A549 (cell line): ENCODE data around the gene GNAI2. TPM values are rescaled to one million over a fixed set of nuclear protein-coding genes. Genes with fewer than 3 reads are reported as not detected.
A peak's percentile ranks its signal among the peaks of the same experiment; 100 is the strongest.
"Not testable (repeated sequence)": the region's sequence is repeated elsewhere in the genome, so short reads cannot be mapped to it uniquely, and the experiment has no call there.

Experiments
- ATAC-seq, 2 experiments: fragments of 200-7000 bp in 1 of 2; fragments of >200 bp in 1 of 2; cut with Nextera tagmentation in 1 of 2; cut with Tn5 transposase in 1 of 2; 3 replicates each; pipeline versions ENCODE4 v1.8.0 to v1.9.1; 2018 to 2020; ENCODE audit warnings: mild to moderate bottlenecking in 1 of 2, moderate library complexity in 1 of 2
- CTCF ChIA-PET: fragments of 300-600 bp; sonication (Branson Sonifier 250); formaldehyde crosslinking; extraction: SDS; loops from one replicate; lab custom pipeline; 2021; ENCODE audit warnings: antibody characterized with exemption, inconsistent platforms; lab: Yijun Ruan, JAX
- POLR2A ChIA-PET: fragments of 350-600 bp; formaldehyde crosslinking; extraction: SDS; loops from one replicate; lab custom pipeline; 2021; ENCODE audit warnings: antibody characterized with exemption, inconsistent platforms; lab: Yijun Ruan, JAX
- DNase-seq, 2 experiments: peaks; one replicate each; pipeline versions ENCODE4 v3.0.0 to v3.0.0-alpha.2; 2011 to 2016; ENCODE audit warnings: low read depth in 1 of 2, low spot score in 1 of 2
- FAIRE-seq: peaks from 2 replicates; lab custom pipeline; 2011; peaks lifted over from hg19 to GRCh38; lab: Jason Lieb, UNC
- H3K27ac ChIP-seq, 2 experiments: fragments of >200 bp; sonication (Bioruptor Twin); formaldehyde crosslinking; 3 replicates each; pipeline ENCODE4 v1.5.1; 2016 to 2017
- H3K4me1 ChIP-seq: fragments of >200 bp; sonication (Bioruptor Twin); formaldehyde crosslinking; 3 replicates; pipeline ENCODE4 v1.6.1; 2016
- H3K4me2 ChIP-seq: fragments of >200 bp; sonication (Bioruptor Twin); formaldehyde crosslinking; 3 replicates; pipeline ENCODE4 v1.6.1; 2016
- H3K4me3 ChIP-seq: fragments of >200 bp; sonication (Bioruptor Twin); formaldehyde crosslinking; 3 replicates; pipeline ENCODE4 v1.5.1; 2016
- H3K9me3 ChIP-seq: fragments of >200 bp; sonication (Bioruptor Twin); formaldehyde crosslinking; 3 replicates; pipeline ENCODE4 v1.6.1; 2016
- BHLHE40 ChIP-seq: IDR thresholded peaks from 2 replicates; pipeline ENCODE4 v1.6.1; 2012; ENCODE audit warnings: low read depth, low read length, inconsistent platforms
- CBX2 ChIP-seq: fragments of 200-600 bp; sonication (generic); IDR thresholded peaks from 2 replicates; pipeline ENCODE4 v1.6.1; 2016; ENCODE audit warnings: low read depth, mild to moderate bottlenecking, borderline replicate concordance
- CEBPB ChIP-seq, 2 experiments: fragments of >200 bp in 1 of 2; sonication (Bioruptor Twin) in 1 of 2; formaldehyde crosslinking in 1 of 2; IDR thresholded peaks; 2 replicates each; pipeline ENCODE4 v1.6.1; 2012 to 2016
- CHD4 ChIP-seq: fragments of 200-600 bp; sonication (generic); IDR thresholded peaks from 2 replicates; pipeline ENCODE4 v1.6.1; 2016; ENCODE audit warnings: antibody characterized with exemption, mild to moderate bottlenecking, borderline replicate concordance
- EHMT2 ChIP-seq: fragments of 200-600 bp; sonication (generic); IDR thresholded peaks from 2 replicates; pipeline ENCODE4 v1.6.1; 2016; ENCODE audit warnings: antibody characterized with exemption, low read depth, mild to moderate bottlenecking, moderate library complexity
- EP300 ChIP-seq, 2 experiments: fragments of >200 bp; sonication (Bioruptor Twin); formaldehyde crosslinking; IDR thresholded peaks; 2 replicates in 1 of 2; 3 replicates in 1 of 2; pipeline ENCODE4 v1.6.1; 2016 to 2017
- FOXS1 ChIP-seq: fragments of 250-450 bp; sonication (Bioruptor Pico); IDR thresholded peaks from 2 replicates; pipeline ENCODE4 v1.5.0; 2020; ENCODE audit warnings: mild to moderate bottlenecking, moderate library complexity
- GATA3 ChIP-seq: IDR thresholded peaks from 2 replicates; pipeline ENCODE4 v1.6.1; 2012; ENCODE audit warnings: borderline replicate concordance
- HDAC2 ChIP-seq: fragments of 200-600 bp; sonication (generic); IDR thresholded peaks from 2 replicates; pipeline ENCODE4 v1.6.1; 2016
- HEYL ChIP-seq: fragments of 250-450 bp; sonication (Bioruptor Pico); IDR thresholded peaks from 2 replicates; pipeline ENCODE4 v1.8.0; 2021; ENCODE audit warnings: mild to moderate bottlenecking, moderate library complexity
- HOXA7 ChIP-seq: fragments of 250-450 bp; sonication (Bioruptor Pico); IDR thresholded peaks from 2 replicates; pipeline ENCODE4 v1.5.0; 2020; ENCODE audit warnings: mild to moderate bottlenecking, moderate library complexity
- HOXB13 ChIP-seq: fragments of 250-450 bp; sonication (Bioruptor Pico); IDR thresholded peaks from 2 replicates; pipeline ENCODE4 v1.5.0; 2020; ENCODE audit warnings: low read depth, mild to moderate bottlenecking, moderate library complexity
- JUN ChIP-seq, 2 experiments: fragments of >200 bp; sonication (Bioruptor Twin); formaldehyde crosslinking; IDR thresholded peaks; 2 replicates in 1 of 2; 3 replicates in 1 of 2; pipeline ENCODE4 v1.6.1; 2016 to 2017
- MAZ ChIP-seq: fragments of 150-350 bp; IDR thresholded peaks from 2 replicates; pipeline ENCODE4 v1.6.1; 2014; ENCODE audit warnings: antibody characterized with exemption, low read depth, low read length, borderline replicate concordance
- MYC ChIP-seq: IDR thresholded peaks from 2 replicates; pipeline ENCODE4 v1.6.1; 2012; ENCODE audit warnings: mild to moderate bottlenecking, inconsistent platforms, low read length, improper control_type of control experiment, borderline replicate concordance
- NFE2L2 ChIP-seq: fragments of 150-350 bp; conservative IDR thresholded peaks from 2 replicates; pipeline ENCODE4 v1.6.1; 2014; ENCODE audit warnings: low read length
- POLR2A ChIP-seq: IDR thresholded peaks from 2 replicates; pipeline ENCODE4 v1.6.1; 2012; ENCODE audit warnings: mild to moderate bottlenecking, low read length
- RCOR1 ChIP-seq: fragments of 150-350 bp; IDR thresholded peaks from 2 replicates; pipeline ENCODE4 v1.6.1; 2014; ENCODE audit warnings: antibody characterized with exemption, low read length, low read depth
- RFX5 ChIP-seq: fragments of 450-650 bp; IDR thresholded peaks from 2 replicates; pipeline ENCODE4 v1.7.1; 2014; ENCODE audit warnings: antibody characterized with exemption, mild to moderate bottlenecking, moderate library complexity
- SREBF2 ChIP-seq: fragments of 450-650 bp; IDR thresholded peaks from 2 replicates; pipeline ENCODE4 v1.6.1; 2014; ENCODE audit warnings: mild to moderate bottlenecking, moderate library complexity
- TP53 ChIP-seq: fragments of 250-450 bp; sonication (Bioruptor Pico); IDR thresholded peaks from 2 replicates; pipeline ENCODE4 v1.5.0; 2021; ENCODE audit warnings: mild to moderate bottlenecking, moderate library complexity
- ZFP36 ChIP-seq: fragments of 450-650 bp; IDR thresholded peaks from 2 replicates; pipeline ENCODE4 v1.6.1; 2014; ENCODE audit warnings: borderline replicate concordance; ENCODE audit not compliant: partially characterized antibody
- ZNF302 ChIP-seq: fragments of 250-450 bp; sonication (Bioruptor Pico); IDR thresholded peaks from 2 replicates; pipeline ENCODE4 v1.9.0; 2021; ENCODE audit warnings: inconsistent platforms, mild to moderate bottlenecking, moderate library complexity
- WGBS: methylation state at CpG from one replicate; pipeline ENCODE4 v1.1.6; 2017; ENCODE audit errors: missing lambda C conversion rate; 5-methylcytosine and 5-hydroxymethylcytosine counted together
- polyA plus RNA-seq, 4 experiments: library from polyadenylated mRNA; depleted of rRNA in 3 of 4; stranded (reverse); fragments of >200 nt; fragmentation: RNase III in 1 of 4; extraction: RNeasy Plus Mini Kit Qiagen cat#74134 plus additional on column Dnase treatment in 1 of 4; gene quantifications; 2 replicates in 3 of 4; 3 replicates in 1 of 4; pipeline ENCODE4 v1.2.3, GENCODE V29; 2011 to 2017
- TF ChIP-seq, protein P1 (sequence below): fragments of 150-350 bp; IDR thresholded peaks from 2 replicates; pipeline ENCODE4 v1.6.1; 2014; ENCODE audit warnings: low read depth, mild to moderate bottlenecking, low read length
- TF ChIP-seq, protein P2 (sequence below): fragments of 250-450 bp; sonication (Bioruptor Pico); IDR thresholded peaks from 2 replicates; pipeline ENCODE4 v1.5.0; 2021; ENCODE audit warnings: mild to moderate bottlenecking, moderate library complexity, borderline replicate concordance

The GNAI2 gene
- polyA plus RNA-seq, 2 of the 4 experiments (the other 2 are of a cell fraction): 47.4 to 67.8 TPM

DNA sequence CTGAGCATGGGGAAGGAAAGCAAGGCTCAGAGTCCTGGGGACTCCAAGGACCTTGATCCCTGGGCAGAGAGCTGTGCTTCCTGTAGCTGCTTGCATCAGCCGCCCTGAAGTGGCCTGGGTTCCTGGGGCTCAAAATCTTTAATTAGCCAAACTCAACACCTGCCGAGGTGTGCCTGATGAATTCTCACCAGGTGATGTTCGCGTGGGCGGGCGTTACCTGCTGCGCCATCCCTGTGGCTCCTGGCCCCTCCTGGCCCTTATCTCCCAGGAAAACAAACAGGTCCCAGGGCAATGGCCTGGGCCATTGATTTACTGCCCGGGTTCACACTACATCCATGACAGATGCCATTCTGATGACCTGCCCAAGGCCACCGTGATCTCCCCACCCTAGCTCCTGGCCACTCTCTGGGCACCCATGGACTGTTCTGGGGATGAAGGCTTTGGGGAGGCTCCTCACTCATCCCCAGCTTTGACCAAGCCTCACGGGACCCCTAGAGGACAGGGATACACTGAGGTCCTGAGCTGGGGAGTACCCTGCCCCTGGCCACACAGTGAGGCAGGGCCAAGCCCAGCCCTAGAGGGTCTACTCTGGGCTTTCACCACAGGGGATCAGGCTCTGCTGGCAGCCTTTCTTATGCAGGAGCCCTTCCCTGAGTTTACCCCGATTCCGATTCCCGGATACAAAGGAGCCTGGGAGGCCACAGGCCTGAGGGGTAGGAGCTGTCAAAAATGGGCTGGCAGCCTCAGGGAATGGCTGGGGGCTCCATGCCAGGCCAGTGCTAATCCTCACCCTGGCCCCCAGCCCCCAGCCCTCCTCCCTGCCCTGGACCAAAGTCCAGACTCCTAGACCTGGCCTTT is 25.3 kb upstream of the GNAI2 start:
- no peaks in the 10 kb centered on the region for H3K4me1 ChIP-seq
- TF ChIP-seq HOXA7 (CRISPR knock-in tag): no peak
- no peak for TF ChIP-seq TP53 (CRISPR knock-in tag)
- no peak for TF ChIP-seq RCOR1
- TF ChIP-seq FOXS1 (CRISPR knock-in tag): no peak
- no peak overlapping the region for H3K4me3 ChIP-seq
- 80% methylated on average over 7 of the region's 13 CpGs for WGBS
- POLR2A ChIA-PET: no interaction called here
- no peak for DNase-seq
- CTCF ChIA-PET: interaction anchor here (0.7 to 25.9 kb wide), 4 partner anchors 9 to 89 kb away, joined by 3 to 550 read pairs (median 38); partner anchors contain the start of gene GNAT1
- no peak overlapping the region for H3K4me2 ChIP-seq
- no peaks in the 10 kb centered on the region for H3K9me3 ChIP-seq
- no peak for FAIRE-seq
- no peak for ATAC-seq
- H3K27ac ChIP-seq: no peak overlapping the region

GRCh38 chr3:50211368-50211717 is 24.7 kb upstream of the GNAI2 start:
- H3K9me3 ChIP-seq, POLR2A ChIA-PET: not testable (repeated sequence)
- peak; percentile 91 for TF ChIP-seq ZFP36
- TF ChIP-seq, all 56 proteins: peak for 1; not testable (repeated sequence) for 55
- WGBS: 93% methylated on average over 5 of the region's 5 CpGs
- ATAC-seq, H3K4me1 ChIP-seq, H3K4me2 ChIP-seq, H3K4me3 ChIP-seq, DNase-seq, H3K27ac ChIP-seq, FAIRE-seq: not testable (repeated sequence)
- CTCF ChIA-PET: interaction anchor here (1.0 to 25.9 kb wide), 5 partner anchors 13 to 113 kb away, joined by 3 to 550 read pairs (median 11); partner anchors contain the start of gene GNAT1

GRCh38 chr3:50211930-50212329 is 24.1 kb upstream of the GNAI2 start:
- H3K27ac ChIP-seq: peak overlapping the region in 1 of 2 experiments; percentile 57; a peak in 2 of 6 replicates
- WGBS: no CpG with 5 or more reads among the region's 2 CpGs
- CTCF ChIA-PET: interaction anchor here (0.5 to 25.9 kb wide), 7 partner anchors 13 to 324 kb away, joined by 3 to 550 read pairs (median 3); partner anchors contain the start of gene GNAT1
- FAIRE-seq (no peak), DNase-seq (no peak), ATAC-seq (no peak)
- POLR2A ChIA-PET: no interaction called here
- no peak overlapping the region for H3K4me3 ChIP-seq
- H3K9me3 ChIP-seq: no peaks in the 10 kb centered on the region
- no peaks in the 10 kb centered on the region for H3K4me1 ChIP-seq
- TF ChIP-seq MYC: no peak
- TF ChIP-seq CHD4: no peak
- TF ChIP-seq JUN (IDR thresholded peaks at IDR 0.05): no peak
- TF ChIP-seq HOXB13 (CRISPR knock-in tag): no peak
- no peak for TF ChIP-seq ZFP36
- TF ChIP-seq HDAC2: no peak
- TF ChIP-seq CEBPB (IDR thresholded peaks at IDR 0.05): no peak
- TF ChIP-seq NFE2L2: no peak
- no peak for TF ChIP-seq TP53 (CRISPR knock-in tag)
- TF ChIP-seq, protein P1, sequence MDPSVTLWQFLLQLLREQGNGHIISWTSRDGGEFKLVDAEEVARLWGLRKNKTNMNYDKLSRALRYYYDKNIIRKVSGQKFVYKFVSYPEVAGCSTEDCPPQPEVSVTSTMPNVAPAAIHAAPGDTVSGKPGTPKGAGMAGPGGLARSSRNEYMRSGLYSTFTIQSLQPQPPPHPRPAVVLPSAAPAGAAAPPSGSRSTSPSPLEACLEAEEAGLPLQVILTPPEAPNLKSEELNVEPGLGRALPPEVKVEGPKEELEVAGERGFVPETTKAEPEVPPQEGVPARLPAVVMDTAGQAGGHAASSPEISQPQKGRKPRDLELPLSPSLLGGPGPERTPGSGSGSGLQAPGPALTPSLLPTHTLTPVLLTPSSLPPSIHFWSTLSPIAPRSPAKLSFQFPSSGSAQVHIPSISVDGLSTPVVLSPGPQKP: no peak
- no peak for TF ChIP-seq BHLHE40
- no peak overlapping the region for H3K4me2 ChIP-seq

- H3K27ac ChIP-seq: peak overlapping the region in 1 of 2 experiments; percentile 57; a peak in 2 of 6 replicates
- no peak for TF ChIP-seq RCOR1
- TF ChIP-seq, protein P2, sequence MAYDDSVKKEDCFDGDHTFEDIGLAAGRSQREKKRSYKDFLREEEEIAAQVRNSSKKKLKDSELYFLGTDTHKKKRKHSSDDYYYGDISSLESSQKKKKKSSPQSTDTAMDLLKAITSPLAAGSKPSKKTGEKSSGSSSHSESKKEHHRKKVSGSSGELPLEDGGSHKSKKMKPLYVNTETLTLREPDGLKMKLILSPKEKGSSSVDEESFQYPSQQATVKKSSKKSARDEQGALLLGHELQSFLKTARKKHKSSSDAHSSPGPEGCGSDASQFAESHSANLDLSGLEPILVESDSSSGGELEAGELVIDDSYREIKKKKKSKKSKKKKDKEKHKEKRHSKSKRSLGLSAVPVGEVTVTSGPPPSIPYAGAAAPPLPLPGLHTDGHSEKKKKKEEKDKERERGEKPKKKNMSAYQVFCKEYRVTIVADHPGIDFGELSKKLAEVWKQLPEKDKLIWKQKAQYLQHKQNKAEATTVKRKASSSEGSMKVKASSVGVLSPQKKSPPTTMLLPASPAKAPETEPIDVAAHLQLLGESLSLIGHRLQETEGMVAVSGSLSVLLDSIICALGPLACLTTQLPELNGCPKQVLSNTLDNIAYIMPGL: no peak
- no peak for TF ChIP-seq RFX5
- TF ChIP-seq CHD4: no peak
- TF ChIP-seq FOXS1 (CRISPR knock-in tag): no peak
- no peak for TF ChIP-seq EHMT2
- no peak for TF ChIP-seq POLR2A
- no peak for TF ChIP-seq CBX2
- TF ChIP-seq HDAC2: no peak
- TF ChIP-seq SREBF2: no peak
- TF ChIP-seq HEYL (CRISPR knock-in tag): no peak
- no peak for TF ChIP-seq MAZ
- TF ChIP-seq EP300 (IDR thresholded peaks at IDR 0.05): no peak
- no peak for TF ChIP-seq JUN (IDR thresholded peaks at IDR 0.05)
- TF ChIP-seq, protein P1: no peak
- TF ChIP-seq ZNF302 (CRISPR knock-in tag): no peak
- TF ChIP-seq GATA3: no peak
- ChIA-PET POLR2A (no interaction called here), CTCF (interaction anchor here (1.0 to 25.9 kb wide), 6 partner anchors 12 to 112 kb away, joined by 3 to 550 read pairs (median 7); partner anchors contain the start of gene GNAT1)
- H3K4me2 ChIP-seq: no peak overlapping the region
- FAIRE-seq: no peak
- no peaks in the 10 kb centered on the region for H3K4me1 ChIP-seq
- WGBS: 58% methylated on average over 1 of the region's 4 CpGs
- ATAC-seq: peak; percentile 84 to 89
- H3K4me3 ChIP-seq: no peak overlapping the region
- no peak for DNase-seq
- no peaks in the 10 kb centered on the region for H3K9me3 ChIP-seq
Observed at GRCh38 chr3:50212502-50212901, 23.5 kb upstream of the GNAI2 start.
